ENCODE results near the gene CDH2. TPM values are rescaled to one million over a fixed set of nuclear protein-coding genes. Genes with fewer than 3 reads are reported as not detected.

Gene CDH2
- total and polyA plus RNA-seq, 9 donors, result 2.9 to 78.3 (median 11.2) TPM

- no peak overlapping the region for H3K4me3 ChIP-seq
- H3K4me1 ChIP-seq (ENCODE audit: insufficient read depth), result peaks cover 2% of the 10 kb centered on the region
- no peaks in the 10 kb centered on the region for H3K36me3 ChIP-seq
- 44 to 60% (median 52%) methylated on average over 2 of the region's 2 CpGs for WGBS, 3 donors
- no peak for TF ChIP-seq EP300 (IDR thresholded peaks at IDR 0.05)
- TF ChIP-seq CTCF (IDR thresholded peaks at IDR 0.05), result no peak
- TF ChIP-seq POLR2A (IDR thresholded peaks at IDR 0.05), result no peak
- H3K9me3 ChIP-seq, result no peaks in the 10 kb centered on the region
- no peak overlapping the region for H3K27ac ChIP-seq
- no peak for DNase-seq
- intact Hi-C loops (cut with DNase I), result no loop called here
- no peaks in the 10 kb centered on the region for H3K27me3 ChIP-seq
Observed at GRCh38 chr18:28091197-28091596, 85.7 kb downstream of the CDH2 start.

DNA sequence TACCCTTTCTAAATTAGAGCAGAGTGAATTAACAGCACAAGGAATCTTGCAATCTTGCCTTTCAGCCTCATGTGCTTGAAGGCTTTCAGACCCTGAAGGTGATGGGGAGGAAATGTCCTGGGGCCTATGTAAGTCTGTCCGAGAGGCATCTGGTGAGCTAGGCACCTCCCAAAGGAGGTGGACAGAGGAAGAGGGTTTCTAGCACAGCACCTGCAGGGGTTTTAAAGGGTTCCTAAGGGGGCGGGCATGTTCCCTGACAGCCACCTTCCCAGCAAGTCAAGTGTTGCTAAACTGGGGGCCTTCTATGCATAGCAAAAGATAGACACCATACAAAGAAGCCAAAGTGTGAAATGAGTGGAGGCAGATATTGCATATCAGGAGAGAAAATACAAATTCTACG is 88.5 kb downstream of the CDH2 start:
- no peaks in the 10 kb centered on the region for H3K9me3 ChIP-seq
- no peak overlapping the region for H3K27ac ChIP-seq
- H3K36me3 ChIP-seq, result no peaks in the 10 kb centered on the region
- peaks cover 2% of the 10 kb centered on the region for H3K4me1 ChIP-seq (ENCODE audit: insufficient read depth)
- H3K27me3 ChIP-seq, result no peaks in the 10 kb centered on the region
- no peak for TF ChIP-seq EP300 (IDR thresholded peaks at IDR 0.05)
- no peak for TF ChIP-seq POLR2A (IDR thresholded peaks at IDR 0.05)
- TF ChIP-seq CTCF (IDR thresholded peaks at IDR 0.05), result no peak
- no peak overlapping the region for H3K4me3 ChIP-seq
- intact Hi-C loops (cut with DNase I), result no loop called here
- DNase-seq, result no peak
- WGBS, 3 donors, result 92 to 96% (median 96%) methylated on average over 3 of the region's 3 CpGs

GRCh38 chr18:28086670-28087552 is 90.0 kb downstream of the CDH2 start:
- TF ChIP-seq EP300 (IDR thresholded peaks at IDR 0.05) (no peak), CTCF (IDR thresholded peaks at IDR 0.05) (no peak), POLR2A (IDR thresholded peaks at IDR 0.05) (no peak)
- intact Hi-C loops (cut with DNase I), result no loop called here
- no peaks in the 10 kb centered on the region for H3K27me3 ChIP-seq
- no peak overlapping the region for H3K4me3 ChIP-seq
- DNase-seq, result no peak
- no peak overlapping the region for H3K27ac ChIP-seq
- H3K36me3 ChIP-seq, result no peaks in the 10 kb centered on the region
- peaks cover 2% of the 10 kb centered on the region for H3K4me1 ChIP-seq (ENCODE audit: insufficient read depth)
- no peaks in the 10 kb centered on the region for H3K9me3 ChIP-seq
- WGBS, 3 donors, result 63 to 74% (median 69%) methylated on average over 9 of the region's 9 CpGs

DNA sequence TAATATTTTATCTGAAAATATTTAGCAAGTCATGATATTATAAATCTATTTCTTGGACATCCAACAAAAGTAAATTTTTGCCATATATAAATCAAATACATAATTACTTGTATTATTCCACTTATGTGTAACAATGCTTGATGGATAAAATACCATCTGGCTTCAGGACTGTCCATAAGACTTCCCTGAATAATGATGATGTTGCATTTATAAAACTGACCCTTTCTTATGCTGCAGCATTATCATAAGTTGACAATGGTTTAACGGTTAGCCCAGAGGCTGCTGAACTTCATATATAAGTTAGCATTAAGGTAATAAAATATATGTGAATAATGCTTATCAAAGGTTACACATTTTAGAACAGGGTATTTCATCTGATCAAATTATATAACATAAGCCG is 95.4 kb downstream of the CDH2 start:
- DNase-seq, result no peak
- no peaks in the 10 kb centered on the region for H3K36me3 ChIP-seq
- TF ChIP-seq CTCF (IDR thresholded peaks at IDR 0.05), result no peak
- TF ChIP-seq POLR2A (IDR thresholded peaks at IDR 0.05), result no peak
- no peak for TF ChIP-seq EP300 (IDR thresholded peaks at IDR 0.05)
- H3K27me3 ChIP-seq, result no peaks in the 10 kb centered on the region
- H3K4me1 ChIP-seq (ENCODE audit: insufficient read depth), result peaks cover 2% of the 10 kb centered on the region
- no peak overlapping the region for H3K4me3 ChIP-seq
- 63 to 91% (median 79%) methylated on average over 2 of the region's 2 CpGs for WGBS, 3 donors
- no peak overlapping the region for H3K27ac ChIP-seq
- intact Hi-C loops (cut with DNase I), result no loop called here
- no peaks in the 10 kb centered on the region for H3K9me3 ChIP-seq

Measured in ovary (tissue), 9 donors.